Measurements from ENCODE around the gene BBC3.
"Not testable (repeated sequence)": the region's sequence is repeated elsewhere in the genome, so short reads cannot be mapped to it uniquely, and the experiment has no call there.

GRCh38 chr19:47276513-47276912 is 45.5 kb upstream of the BBC3 start:
- TF ChIP-seq EZH2phosphoT487 (IDR thresholded peaks at IDR 0.05; ENCODE audit: insufficient read depth, low read depth); EZH2 (IDR thresholded peaks at IDR 0.05; ENCODE audit: insufficient read depth, poor library complexity, severe bottlenecking): not testable (repeated sequence)

All from GM23248 (cell line).